HEK293T (cell line): Measurements from ENCODE around the gene SORCS3.

Source experiments
- CTCF ChIA-PET: fragments of 350-600 bp; formaldehyde crosslinking; extraction: SDS; loops from one replicate; lab custom pipeline; 2021; ENCODE audit warnings: antibody characterized with exemption, inconsistent platforms; lab: Yijun Ruan, JAX
- POLR2A ChIA-PET: fragments of 350-600 bp; formaldehyde crosslinking; extraction: SDS; loops from one replicate; lab custom pipeline; 2020; ENCODE audit warnings: antibody characterized with exemption, inconsistent platforms; lab: Yijun Ruan, JAX
- DNase-seq: peaks from one replicate; pipeline ENCODE4 v3.0.0; 2012; ENCODE audit warnings: mixed read lengths; ENCODE audit errors: extremely low spot score
- ARNT ChIP-seq: fragments of 450-650 bp; IDR thresholded peaks from 2 replicates; pipeline ENCODE4 v1.6.1; 2017; ENCODE audit warnings: mild to moderate bottlenecking
- BHLHE40 ChIP-seq: fragments of 450-650 bp; IDR thresholded peaks from 2 replicates; pipeline ENCODE4 v1.6.1; 2016; ENCODE audit warnings: mild to moderate bottlenecking, moderate library complexity, borderline replicate concordance
- CTBP1 ChIP-seq: fragments of 450-650 bp; IDR thresholded peaks from 2 replicates; pipeline ENCODE4 v1.6.1; 2016; ENCODE audit warnings: borderline replicate concordance
- ELF4 ChIP-seq: fragments of 450-650 bp; IDR thresholded peaks from 2 replicates; pipeline ENCODE4 v1.6.1; 2017; ENCODE audit warnings: antibody characterized with exemption
- FOXA1 ChIP-seq: fragments of 450-650 bp; IDR thresholded peaks from 2 replicates; pipeline ENCODE4 v1.6.1; 2016; ENCODE audit warnings: mild to moderate bottlenecking
- FOXK2 ChIP-seq: fragments of 450-650 bp; IDR thresholded peaks from 2 replicates; pipeline ENCODE4 v1.6.1; 2016; ENCODE audit warnings: mild to moderate bottlenecking
- FOXM1 ChIP-seq: fragments of 450-650 bp; IDR thresholded peaks from 2 replicates; pipeline ENCODE4 v1.6.1; 2017; ENCODE audit warnings: mild to moderate bottlenecking, borderline replicate concordance
- HDGF ChIP-seq: fragments of 450-650 bp; IDR thresholded peaks from 2 replicates; pipeline ENCODE4 v1.6.1; 2017; ENCODE audit warnings: antibody characterized with exemption, borderline replicate concordance
- L3MBTL2 ChIP-seq: fragments of 450-650 bp; conservative IDR thresholded peaks from 2 replicates; pipeline ENCODE4 v1.6.1; 2016; ENCODE audit warnings: mild to moderate bottlenecking
- LEF1 ChIP-seq: fragments of 450-650 bp; IDR thresholded peaks from 2 replicates; pipeline ENCODE4 v1.6.1; 2017; ENCODE audit warnings: mild to moderate bottlenecking, borderline replicate concordance
- NFRKB ChIP-seq: fragments of 450-650 bp; IDR thresholded peaks from 2 replicates; pipeline ENCODE4 v1.6.1; 2016; ENCODE audit warnings: mild to moderate bottlenecking, moderate library complexity
- SP1 ChIP-seq: fragments of 450-650 bp; IDR thresholded peaks from 2 replicates; pipeline ENCODE4 v1.6.1; 2017
- SUZ12 ChIP-seq: fragments of 450-650 bp; IDR thresholded peaks from 2 replicates; pipeline ENCODE4 v1.6.1; 2016; ENCODE audit warnings: mild to moderate bottlenecking
- TARDBP ChIP-seq: fragments of 450-650 bp; IDR thresholded peaks from 2 replicates; pipeline ENCODE4 v1.6.1; 2016
- ZNF384 ChIP-seq: fragments of 450-650 bp; IDR thresholded peaks from 2 replicates; pipeline ENCODE4 v1.6.1; 2016
- TF ChIP-seq, protein P1 (sequence below): fragments of 450-650 bp; IDR thresholded peaks from 2 replicates; pipeline ENCODE4 v1.6.1; 2016

The SORCS3 gene

DNA sequence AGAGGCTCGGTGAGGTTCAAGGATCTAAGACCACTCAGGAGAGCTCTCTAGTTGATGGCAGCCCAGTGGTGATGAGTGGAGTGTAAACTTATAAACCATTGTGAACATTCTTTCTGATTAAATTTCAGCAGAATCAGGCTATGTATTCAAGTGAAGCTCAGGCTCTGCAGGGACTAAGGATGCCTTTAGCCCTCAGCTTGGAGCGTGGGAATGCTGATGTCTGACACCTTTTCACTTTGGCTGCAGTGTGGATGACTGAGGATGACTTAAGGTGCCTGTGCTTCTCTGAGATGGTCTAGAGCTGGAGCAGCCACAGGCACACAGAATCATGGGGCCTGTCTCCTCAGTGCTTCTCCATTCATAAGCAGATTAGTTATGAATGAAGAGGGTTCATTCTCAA, 150.4 kb downstream of the SORCS3 start:
- ChIA-PET POLR2A (no interaction called here), CTCF (no interaction called here)
- DNase-seq, result no peak
- no peak for TF ChIP-seq HDGF
- TF ChIP-seq SUZ12, result no peak
- TF ChIP-seq SP1, result no peak
- no peak for TF ChIP-seq NFRKB
- no peak for TF ChIP-seq LEF1
- TF ChIP-seq L3MBTL2, result no peak
- TF ChIP-seq FOXA1, result no peak
- no peak for TF ChIP-seq CTBP1
- TF ChIP-seq FOXK2, result no peak

DNA sequence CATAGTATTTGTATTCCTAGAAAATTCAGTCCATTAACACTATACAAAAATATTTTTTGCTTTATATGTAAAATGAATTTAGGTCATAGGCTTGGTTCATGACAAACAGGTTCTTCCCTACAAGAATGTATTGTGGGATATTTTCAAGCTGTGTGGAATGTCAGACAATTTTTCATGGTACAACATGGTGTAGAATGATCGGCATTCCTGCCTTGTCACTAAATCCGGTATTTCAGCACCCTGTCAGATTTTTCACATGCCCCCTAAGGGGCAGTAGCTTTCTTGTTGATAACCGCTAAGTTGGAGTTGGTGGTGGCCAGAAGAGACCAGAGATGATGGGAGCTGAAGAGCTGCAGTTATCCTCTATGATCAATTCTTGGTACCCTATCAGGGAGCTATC, 154.3 kb downstream of the SORCS3 start:
- POLR2A ChIA-PET, result no interaction called here
- TF ChIP-seq, protein P1, sequence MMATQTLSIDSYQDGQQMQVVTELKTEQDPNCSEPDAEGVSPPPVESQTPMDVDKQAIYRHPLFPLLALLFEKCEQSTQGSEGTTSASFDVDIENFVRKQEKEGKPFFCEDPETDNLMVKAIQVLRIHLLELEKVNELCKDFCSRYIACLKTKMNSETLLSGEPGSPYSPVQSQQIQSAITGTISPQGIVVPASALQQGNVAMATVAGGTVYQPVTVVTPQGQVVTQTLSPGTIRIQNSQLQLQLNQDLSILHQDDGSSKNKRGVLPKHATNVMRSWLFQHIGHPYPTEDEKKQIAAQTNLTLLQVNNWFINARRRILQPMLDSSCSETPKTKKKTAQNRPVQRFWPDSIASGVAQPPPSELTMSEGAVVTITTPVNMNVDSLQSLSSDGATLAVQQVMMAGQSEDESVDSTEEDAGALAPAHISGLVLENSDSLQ, result no peak
- TF ChIP-seq FOXM1 (no peak), ARNT (no peak), HDGF (no peak), TARDBP (no peak), LEF1 (no peak), BHLHE40 (no peak), SUZ12 (no peak), ELF4 (no peak), FOXK2 (no peak), CTBP1 (no peak), NFRKB (no peak), FOXA1 (no peak), SP1 (no peak), ZNF384 (no peak), L3MBTL2 (no peak)
- CTCF ChIA-PET, result no interaction called here
- no peak for DNase-seq

- CTCF ChIA-PET, result no interaction called here
- DNase-seq, result no peak
- POLR2A ChIA-PET, result no interaction called here
- no peak for TF ChIP-seq BHLHE40
- TF ChIP-seq SUZ12, result no peak
- no peak for TF ChIP-seq L3MBTL2
- TF ChIP-seq HDGF, result no peak
- TF ChIP-seq FOXK2, result no peak
- TF ChIP-seq NFRKB, result no peak
- TF ChIP-seq CTBP1, result no peak
- TF ChIP-seq LEF1, result no peak
- TF ChIP-seq, protein P1, result no peak
- no peak for TF ChIP-seq ZNF384
- no peak for TF ChIP-seq ELF4
- no peak for TF ChIP-seq ARNT
- TF ChIP-seq FOXA1, result no peak
- TF ChIP-seq SP1, result no peak
- TF ChIP-seq TARDBP, result no peak
- no peak for TF ChIP-seq FOXM1
Observed at GRCh38 chr10:104796823-104797222, 155.7 kb downstream of the SORCS3 start.

DNA sequence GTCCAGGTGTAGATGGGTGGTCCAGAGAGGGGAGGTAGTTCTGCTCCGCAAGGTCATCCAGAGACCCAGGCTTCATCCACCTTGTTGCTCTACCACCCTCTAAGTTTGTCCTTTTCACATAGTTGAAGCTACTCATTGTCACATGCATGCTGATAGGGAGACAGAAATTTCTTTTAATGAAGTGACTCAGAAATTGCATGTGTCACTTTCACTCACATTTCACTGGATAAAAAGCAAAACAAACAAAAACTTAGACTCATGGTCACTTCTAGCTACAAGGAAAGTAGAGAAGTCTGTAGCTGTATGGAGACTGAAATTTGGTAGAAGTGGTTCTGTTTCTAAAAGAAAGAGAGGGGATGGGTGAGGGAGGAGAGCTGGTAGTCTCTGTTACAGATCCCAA, 161.9 kb downstream of the SORCS3 start:
- ChIA-PET POLR2A (no interaction called here), CTCF (no interaction called here)
- no peak for TF ChIP-seq ZNF384
- no peak for TF ChIP-seq LEF1
- TF ChIP-seq FOXK2, result no peak
- TF ChIP-seq FOXM1, result no peak
- TF ChIP-seq NFRKB, result no peak
- TF ChIP-seq HDGF, result no peak
- TF ChIP-seq SUZ12, result no peak
- TF ChIP-seq L3MBTL2, result no peak
- TF ChIP-seq TARDBP, result no peak
- no peak for TF ChIP-seq ELF4
- no peak for TF ChIP-seq BHLHE40
- TF ChIP-seq CTBP1, result no peak
- no peak for TF ChIP-seq SP1
- TF ChIP-seq, protein P1, result no peak
- no peak for TF ChIP-seq ARNT
- TF ChIP-seq FOXA1, result no peak
- no peak for DNase-seq

DNA sequence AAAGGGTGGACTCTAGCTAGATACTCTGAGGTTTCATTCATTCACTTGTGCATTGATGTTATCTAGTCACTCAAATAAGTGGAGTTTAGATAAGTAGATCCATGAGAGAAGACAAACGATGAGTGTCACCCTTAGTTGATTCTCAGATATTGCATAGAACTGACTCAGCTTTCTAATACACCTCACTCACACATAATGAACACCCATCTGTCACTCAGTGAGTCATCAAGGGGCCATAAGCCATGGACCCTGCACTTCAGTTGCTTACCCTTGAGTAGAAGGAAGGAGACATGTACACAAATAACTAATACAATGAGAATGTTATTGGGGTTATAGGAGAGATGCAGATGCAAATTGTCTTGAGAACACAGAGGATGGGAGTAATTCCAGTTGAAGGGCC, 163.8 kb downstream of the SORCS3 start:
- TF ChIP-seq SP1 (no peak), LEF1 (no peak), HDGF (no peak)
- ChIA-PET POLR2A (no interaction called here), CTCF (no interaction called here)
- no peak for DNase-seq

- ChIA-PET CTCF (no interaction called here), POLR2A (no interaction called here)
- TF ChIP-seq FOXK2, result no peak
- TF ChIP-seq NFRKB, result no peak
- TF ChIP-seq, protein P1, result no peak
- TF ChIP-seq ELF4, result no peak
- no peak for TF ChIP-seq BHLHE40
- no peak for TF ChIP-seq ARNT
- TF ChIP-seq SP1, result no peak
- no peak for TF ChIP-seq CTBP1
- TF ChIP-seq L3MBTL2, result no peak
- TF ChIP-seq ZNF384, result no peak
- no peak for TF ChIP-seq HDGF
- TF ChIP-seq SUZ12, result no peak
- TF ChIP-seq TARDBP, result no peak
- TF ChIP-seq FOXA1, result no peak
- no peak for TF ChIP-seq FOXM1
- TF ChIP-seq LEF1, result no peak
- DNase-seq, result no peak
Observed at GRCh38 chr10:104806801-104807200, 165.7 kb downstream of the SORCS3 start.
